Inflammatory macrophage (primary cell): Measurements from ENCODE around the gene ARHGAP44.

Experiments used
- DNase-seq, 2 donors: peaks; one replicate each; pipeline ENCODE4 v3.0.0-alpha.2; 2020 to 2022

ARHGAP44 gene

DNA sequence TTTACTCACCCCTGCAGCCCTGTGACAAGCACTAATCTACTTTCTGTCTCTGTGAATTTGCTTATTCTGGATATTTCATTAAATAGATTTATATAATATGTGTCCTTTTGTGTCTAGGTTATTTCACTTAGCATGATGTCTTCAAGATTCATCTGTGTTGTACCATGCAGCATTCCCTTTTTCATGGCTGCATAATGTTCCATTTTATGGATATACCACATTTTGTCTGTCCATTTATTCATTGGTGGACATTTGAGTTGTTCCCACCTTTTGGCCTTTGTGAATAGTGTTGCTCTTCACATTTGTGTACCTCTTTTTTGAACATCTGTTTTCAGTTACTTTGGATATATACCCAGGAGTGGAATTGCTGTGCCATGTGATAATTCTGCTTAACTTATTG lies 118.2 kb downstream of the ARHGAP44 start:
- no peak for DNase-seq

- no peak for DNase-seq
Measured at GRCh38 chr17:12909046-12909445, 119.7 kb downstream of the ARHGAP44 start.

GRCh38 chr17:12909511-12909910 lies 120.2 kb downstream of the ARHGAP44 start:
- DNase-seq = no peak

- DNase-seq = no peak
Measured at GRCh38 chr17:12911239-12911638, 121.9 kb downstream of the ARHGAP44 start.

DNA sequence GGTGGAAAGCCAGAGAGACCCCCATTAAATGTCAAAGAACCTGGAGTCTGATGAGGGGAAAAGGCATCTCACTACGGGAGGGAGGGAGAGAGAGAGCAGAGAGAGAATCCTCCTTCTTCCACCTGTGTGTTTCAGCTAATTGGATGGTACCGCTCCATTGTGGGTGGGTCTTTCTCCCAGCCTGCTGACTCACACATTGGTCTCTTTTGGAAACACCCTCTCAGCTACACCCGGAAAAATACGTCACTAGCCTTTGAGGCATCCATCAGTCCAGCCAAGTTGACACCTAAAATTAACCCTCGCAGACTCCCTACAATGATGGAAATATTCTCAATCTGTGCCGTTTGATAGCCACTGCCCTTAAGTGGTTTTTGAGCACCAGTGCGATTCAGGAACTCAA lies 128.1 kb downstream of the ARHGAP44 start:
- DNase-seq = no peak

- no peak for DNase-seq
Measured at GRCh38 chr17:12918142-12918541, 128.8 kb downstream of the ARHGAP44 start.

- no peak for DNase-seq
Measured at GRCh38 chr17:12922120-12922519, 132.8 kb downstream of the ARHGAP44 start.

DNA sequence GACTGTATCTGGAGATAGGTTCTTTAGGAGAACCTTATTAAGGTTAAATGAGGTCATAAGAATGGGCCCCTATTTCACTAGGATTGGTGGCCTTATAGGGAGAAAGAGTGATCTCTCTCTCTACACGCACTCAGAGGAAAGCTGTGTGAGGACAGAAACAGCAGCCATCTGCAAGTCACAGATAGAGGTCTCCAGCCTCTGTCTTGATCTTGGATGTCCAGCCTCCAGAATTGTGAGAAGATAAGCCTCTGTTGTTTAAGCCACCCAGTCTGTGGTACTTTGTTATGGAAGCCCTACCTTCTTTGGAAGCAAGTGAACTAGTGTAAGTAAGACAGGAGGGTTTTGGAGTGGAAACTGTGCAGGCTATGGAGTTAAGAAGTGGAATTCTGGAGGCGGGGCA lies 135.3 kb downstream of the ARHGAP44 start:
- DNase-seq = no peak

DNA sequence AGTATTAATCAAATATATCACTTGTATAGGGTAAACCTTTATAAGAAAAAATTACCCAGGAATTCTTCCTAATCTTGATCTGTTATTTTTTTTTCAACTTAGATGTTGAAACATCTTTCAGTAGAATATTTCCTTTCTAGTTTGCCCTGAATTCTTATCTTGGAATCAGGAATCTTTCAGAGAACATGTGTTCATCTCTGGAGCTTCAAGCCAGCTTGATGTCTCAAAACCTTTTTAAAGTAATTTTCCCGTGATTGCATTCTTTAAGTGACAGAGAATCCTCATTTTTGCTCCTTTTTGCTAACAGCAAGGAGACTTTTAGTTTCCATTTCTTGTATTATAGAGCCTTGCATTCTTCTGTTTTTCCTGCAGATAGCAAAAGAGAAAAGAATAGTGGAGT lies 137.7 kb downstream of the ARHGAP44 start:
- no peak for DNase-seq

GRCh38 chr17:12927541-12928425 lies 138.5 kb downstream of the ARHGAP44 start:
- DNase-seq = no peak

GRCh38 chr17:12928736-12929135 lies 139.4 kb downstream of the ARHGAP44 start:
- DNase-seq = no peak

- DNase-seq = no peak
Measured at GRCh38 chr17:12936501-12936900, 147.2 kb downstream of the ARHGAP44 start.

- DNase-seq = no peak
Measured at GRCh38 chr17:12940699-12941098, 151.4 kb downstream of the ARHGAP44 start.

DNA sequence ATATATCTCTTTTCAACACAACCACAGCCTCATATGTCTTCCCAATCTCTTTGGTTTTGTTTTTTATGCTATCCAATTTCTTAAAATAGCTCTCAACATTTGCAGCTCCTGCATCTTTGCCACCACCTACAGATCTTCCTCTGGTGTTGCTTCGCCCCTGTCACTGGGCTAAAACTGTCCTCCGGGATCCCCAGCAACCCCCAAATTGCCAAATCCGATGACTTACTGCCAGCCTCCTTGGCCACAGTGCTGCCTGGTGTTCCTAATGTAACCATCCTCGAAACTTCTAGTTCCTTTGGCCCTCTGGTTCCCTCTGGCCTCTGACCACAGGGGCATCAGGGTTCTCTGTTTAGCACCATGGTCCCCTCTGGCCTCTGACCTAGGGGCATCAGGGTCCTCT lies 157.7 kb downstream of the ARHGAP44 start:
- no peak for DNase-seq

GRCh38 chr17:12952012-12952411 lies 162.7 kb downstream of the ARHGAP44 start:
- DNase-seq = no peak

DNA sequence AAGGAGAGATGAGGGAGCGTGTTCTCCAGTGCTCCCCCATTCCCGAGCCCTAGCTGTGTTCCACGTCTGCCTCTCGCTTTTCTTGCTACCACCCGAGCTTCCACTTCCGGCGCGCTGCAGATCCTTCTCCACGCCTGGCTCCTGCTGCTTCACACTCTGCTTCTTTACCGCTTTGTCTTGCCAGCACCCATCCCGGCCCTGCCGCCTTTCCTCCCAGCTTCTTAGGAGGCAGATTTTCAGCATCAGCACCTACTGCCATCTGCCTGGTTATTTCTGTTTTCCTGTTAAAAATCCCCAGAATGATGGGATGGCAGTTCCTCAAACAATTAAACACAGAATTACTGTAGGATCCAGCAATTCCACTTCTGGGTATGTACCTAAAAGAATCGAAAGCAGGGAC lies 163.9 kb downstream of the ARHGAP44 start:
- DNase-seq = no peak

DNA sequence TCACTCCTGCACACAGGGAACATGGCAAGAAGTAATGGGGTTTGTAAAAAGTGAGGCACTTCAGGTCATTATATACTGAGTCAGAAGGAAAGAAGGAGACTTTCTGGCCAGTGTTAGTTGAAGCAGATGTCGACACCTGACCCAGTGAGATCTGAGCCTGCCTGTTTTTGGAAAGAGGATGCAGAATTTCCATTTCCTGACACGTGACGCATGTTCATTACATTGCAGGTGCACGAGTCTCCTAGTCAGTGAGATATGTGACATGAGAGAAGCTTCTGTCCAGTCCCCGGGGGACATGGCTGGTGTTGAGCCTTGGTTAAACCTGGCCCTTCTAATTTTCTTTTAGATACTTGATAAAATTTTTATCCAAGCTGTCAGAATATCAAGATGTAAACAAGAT lies 166.2 kb downstream of the ARHGAP44 start:
- no peak for DNase-seq

- no peak for DNase-seq
Measured at GRCh38 chr17:12958786-12959185, 169.5 kb downstream of the ARHGAP44 start.

DNA sequence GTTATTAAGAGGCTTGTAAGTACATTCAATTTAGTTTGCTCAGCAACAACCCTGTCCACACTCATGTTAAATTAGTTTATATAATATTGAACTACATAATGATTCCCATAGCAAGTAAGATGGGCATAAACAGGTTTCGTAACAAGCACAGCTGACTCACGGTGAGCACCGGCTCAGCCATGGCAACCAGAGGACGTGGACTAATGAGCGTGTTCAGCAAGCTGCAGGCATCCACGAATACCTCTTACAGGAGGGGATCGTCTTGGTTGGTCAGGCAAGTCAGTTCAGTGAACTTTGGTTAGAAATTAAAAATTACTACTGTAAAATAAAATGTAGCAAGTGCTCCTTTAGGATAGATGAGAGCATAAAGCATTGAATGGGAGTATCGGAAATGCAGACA lies 170.1 kb downstream of the ARHGAP44 start:
- no peak for DNase-seq

- no peak for DNase-seq
Measured at GRCh38 chr17:12961655-12962054, 172.4 kb downstream of the ARHGAP44 start.

DNA sequence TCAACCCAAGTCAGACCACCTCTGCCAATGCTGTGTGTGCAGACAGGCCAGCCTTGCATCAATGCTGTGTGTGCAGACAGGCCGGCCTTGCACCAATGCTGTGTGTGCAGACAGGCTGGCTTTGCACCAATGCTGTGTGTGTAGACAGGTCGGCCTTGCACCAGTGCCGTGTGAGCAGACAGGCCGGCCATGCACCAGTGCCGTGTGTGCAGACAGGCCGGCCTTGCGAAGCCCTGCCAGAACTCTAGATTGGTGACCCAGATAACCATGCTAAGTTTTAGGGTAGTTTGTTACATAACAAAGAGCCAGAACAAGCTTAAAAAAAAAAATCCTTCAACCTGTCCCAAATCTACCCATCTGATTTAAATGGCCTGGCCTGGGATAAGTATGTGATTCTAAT lies 174.2 kb downstream of the ARHGAP44 start:
- no peak for DNase-seq

DNA sequence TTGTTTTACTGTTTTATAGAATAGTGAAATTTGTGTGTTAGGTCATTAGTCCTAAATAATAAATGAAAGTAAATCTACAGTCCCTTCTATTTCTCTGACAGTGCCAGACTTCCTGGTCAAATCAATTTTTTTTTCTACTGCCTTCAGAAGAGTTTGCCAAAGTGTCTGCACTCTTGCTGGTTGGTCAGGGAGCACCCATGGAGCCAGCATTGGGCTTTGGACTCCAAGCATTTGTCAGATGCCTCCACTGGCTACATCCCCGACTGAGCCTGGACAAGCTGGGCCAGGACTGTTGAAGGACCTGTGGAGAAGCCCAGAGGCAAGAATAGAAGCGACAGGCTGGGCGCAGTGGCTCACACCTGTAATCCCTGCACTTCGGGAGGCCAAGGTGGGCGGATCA lies 174.9 kb downstream of the ARHGAP44 start:
- DNase-seq = no peak

DNA sequence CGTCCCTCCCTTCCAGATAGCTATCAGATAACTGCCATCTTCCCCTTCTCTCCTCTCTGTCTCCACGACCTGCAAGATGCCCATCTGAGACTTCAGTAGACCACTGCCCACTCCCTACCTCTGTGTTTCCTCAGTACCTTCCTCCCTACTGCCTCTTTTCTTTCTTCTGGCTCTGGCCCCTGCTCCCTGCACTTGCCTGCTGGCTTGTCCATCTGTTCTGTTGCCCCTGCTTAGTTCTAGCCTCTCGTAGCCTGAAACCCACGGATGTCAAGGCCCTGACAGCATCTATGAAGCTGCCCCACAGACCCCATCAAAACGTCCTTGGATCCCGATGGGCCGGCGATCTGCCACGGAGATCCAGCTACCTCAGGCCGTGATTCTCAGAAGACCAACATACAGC lies 175.5 kb downstream of the ARHGAP44 start:
- DNase-seq = no peak

- no peak for DNase-seq
Measured at GRCh38 chr17:12965988-12966387, 176.7 kb downstream of the ARHGAP44 start.

DNA sequence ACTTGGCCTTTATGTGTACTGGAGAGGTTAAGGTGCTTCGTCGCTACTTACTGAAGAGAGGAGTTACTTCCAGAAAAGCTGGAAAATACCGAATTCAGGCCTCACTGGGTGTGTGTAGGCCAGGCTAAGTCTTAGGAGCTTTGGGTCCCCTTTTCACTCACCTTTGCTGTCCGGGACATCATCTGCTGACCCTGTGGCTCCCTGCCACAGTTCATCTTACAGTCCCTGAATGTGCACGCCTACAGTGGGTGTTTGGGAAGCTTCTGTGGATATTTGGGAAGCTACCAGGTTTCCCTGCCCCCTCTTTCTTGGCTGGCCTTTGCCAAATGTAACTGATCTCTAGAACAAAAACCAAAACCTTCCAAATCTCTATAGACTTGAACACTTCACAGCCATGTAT lies 177.1 kb downstream of the ARHGAP44 start:
- no peak for DNase-seq
